WTC11 (cell line): ENCODE data around the gene PBX3. TPM values are rescaled to one million over a fixed set of nuclear protein-coding genes. Genes with fewer than 3 reads are reported as not detected.

Experiments
- ATAC-seq: fragments of 200-7000 bp; cut with Tn5 transposase; 2 replicates; pipeline ENCODE4 v1.10.0; 2021; ENCODE audit warnings: mild to moderate bottlenecking, moderate library complexity
- CTCF ChIA-PET: fragments of 300-600 bp; sonication (Branson Sonifier 250); formaldehyde crosslinking; loops from one replicate; lab custom pipeline; 2021; ENCODE audit warnings: antibody characterized with exemption; lab: Charles Lee
- POLR2A ChIA-PET: fragments of 350-600 bp; sonication (Branson Sonifier 250); formaldehyde crosslinking; loops from one replicate; lab custom pipeline; 2021; ENCODE audit warnings: antibody characterized with exemption; lab: Charles Lee
- DNase-seq: peaks from one replicate; pipeline ENCODE4 v3.0.0; 2021; ENCODE audit warnings: low spot score
- H3K27ac Mint-ChIP-seq: 2 replicates; pipeline ENCODE4 v1.8.0; 2021; ENCODE audit warnings: mixed read lengths
- H3K27me3 Mint-ChIP-seq: 2 replicates; pipeline ENCODE4 v1.8.0; 2021; ENCODE audit warnings: low read depth, mild to moderate bottlenecking, moderate library complexity, mixed read lengths
- H3K36me3 Mint-ChIP-seq: 2 replicates; pipeline ENCODE4 v1.8.0; 2021; ENCODE audit warnings: mixed read lengths
- H3K4me1 Mint-ChIP-seq: 2 replicates; pipeline ENCODE4 v1.8.0; 2022; ENCODE audit warnings: mixed read lengths
- H3K4me3 Mint-ChIP-seq: 2 replicates; pipeline ENCODE4 v1.8.0; 2021; ENCODE audit warnings: mild to moderate bottlenecking, moderate library complexity, mixed read lengths
- H3K9me3 Mint-ChIP-seq: 2 replicates; pipeline ENCODE4 v1.8.0; 2021; ENCODE audit warnings: mixed read lengths
- ATF3 ChIP-seq: sonication (generic); formaldehyde crosslinking; conservative IDR thresholded peaks from 2 replicates; pipeline ENCODE4 v1.8.1; 2022; ENCODE audit warnings: mild to moderate bottlenecking, missing genetic modification reagents
- CDX4 ChIP-seq: fragments of 250-450 bp; sonication (Bioruptor Pico); IDR thresholded peaks from 2 replicates; pipeline ENCODE4 v1.9.0; 2021; ENCODE audit warnings: moderate library complexity, mild to moderate bottlenecking, inconsistent platforms, borderline replicate concordance
- CREB1 ChIP-seq: sonication (generic); formaldehyde crosslinking; IDR thresholded peaks from 2 replicates; pipeline ENCODE4 v1.8.0; 2023; ENCODE audit warnings: mild to moderate bottlenecking, missing genetic modification reagents
- ESRRA ChIP-seq: sonication (generic); formaldehyde crosslinking; IDR thresholded peaks from 2 replicates; pipeline ENCODE4 v1.8.1; 2022; ENCODE audit warnings: mild to moderate bottlenecking, missing genetic modification reagents, borderline replicate concordance
- FOXJ3 ChIP-seq: sonication (generic); formaldehyde crosslinking; IDR thresholded peaks from 2 replicates; pipeline ENCODE4 v1.9.0; 2021; ENCODE audit warnings: missing genetic modification reagents, mild to moderate bottlenecking, borderline replicate concordance
- FOXP1 ChIP-seq: sonication (generic); formaldehyde crosslinking; IDR thresholded peaks from 2 replicates; pipeline ENCODE4 v1.8.0; 2022; ENCODE audit warnings: missing genetic modification reagents, mild to moderate bottlenecking, moderate library complexity, borderline replicate concordance
- GABPB1 ChIP-seq: sonication (generic); formaldehyde crosslinking; IDR thresholded peaks from 2 replicates; pipeline ENCODE4 v1.8.1; 2023; ENCODE audit warnings: mild to moderate bottlenecking, missing genetic modification reagents
- JUN ChIP-seq: sonication (generic); formaldehyde crosslinking; IDR thresholded peaks from 2 replicates; pipeline ENCODE4 v1.8.0; 2023; ENCODE audit warnings: mild to moderate bottlenecking, missing genetic modification reagents
- KAT7 ChIP-seq: sonication (generic); formaldehyde crosslinking; IDR thresholded peaks from 2 replicates; pipeline ENCODE4 v1.8.1; 2023; ENCODE audit warnings: missing genetic modification reagents, mild to moderate bottlenecking, borderline replicate concordance
- MLX ChIP-seq: sonication (generic); formaldehyde crosslinking; IDR thresholded peaks from 2 replicates; pipeline ENCODE4 v1.8.1; 2023; ENCODE audit warnings: mild to moderate bottlenecking, missing genetic modification reagents, moderate library complexity
- MXD4 ChIP-seq: fragments of 250-450 bp; sonication (Bioruptor Pico); IDR thresholded peaks from 2 replicates; pipeline ENCODE4 v1.8.0; 2021; ENCODE audit warnings: mild to moderate bottlenecking, moderate library complexity, borderline replicate concordance
- NR1H2 ChIP-seq: sonication (generic); formaldehyde crosslinking; IDR thresholded peaks from 2 replicates; pipeline ENCODE4 v1.9.0; 2021; ENCODE audit warnings: mild to moderate bottlenecking, moderate library complexity, missing genetic modification reagents
- OVOL2 ChIP-seq: fragments of 250-450 bp; sonication (Bioruptor Pico); IDR thresholded peaks from 2 replicates; pipeline ENCODE4 v1.9.0; 2021; ENCODE audit warnings: mild to moderate bottlenecking, borderline replicate concordance
- PRDM15 ChIP-seq: sonication (generic); formaldehyde crosslinking; IDR thresholded peaks from 2 replicates; pipeline ENCODE4 v1.8.0; 2022; ENCODE audit warnings: missing genetic modification reagents
- PREB ChIP-seq: sonication (generic); formaldehyde crosslinking; IDR thresholded peaks from 2 replicates; pipeline ENCODE4 v1.8.1; 2022; ENCODE audit warnings: mild to moderate bottlenecking, missing genetic modification reagents, moderate library complexity, borderline replicate concordance
- SMAD4 ChIP-seq: sonication (generic); formaldehyde crosslinking; IDR thresholded peaks from 2 replicates; pipeline ENCODE4 v1.8.0; 2022; ENCODE audit warnings: mild to moderate bottlenecking, missing genetic modification reagents
- USF1 ChIP-seq: sonication (generic); formaldehyde crosslinking; IDR thresholded peaks from 2 replicates; pipeline ENCODE4 v1.8.0; 2022; ENCODE audit warnings: mild to moderate bottlenecking, missing genetic modification reagents
- USF2 ChIP-seq: sonication (generic); formaldehyde crosslinking; IDR thresholded peaks from 2 replicates; pipeline ENCODE4 v1.8.1; 2023; ENCODE audit warnings: mild to moderate bottlenecking, missing genetic modification reagents, moderate library complexity
- ZNF121 ChIP-seq: sonication (generic); formaldehyde crosslinking; IDR thresholded peaks from 2 replicates; pipeline ENCODE4 v1.8.0; 2023; ENCODE audit warnings: missing genetic modification reagents
- ZNF138 ChIP-seq: sonication (generic); formaldehyde crosslinking; conservative IDR thresholded peaks from 2 replicates; pipeline ENCODE4 v1.8.1; 2022; ENCODE audit warnings: mild to moderate bottlenecking, moderate library complexity, missing genetic modification reagents
- ZNF317 ChIP-seq: sonication (generic); formaldehyde crosslinking; IDR thresholded peaks from 2 replicates; pipeline ENCODE4 v1.8.1; 2023; ENCODE audit warnings: low read depth, mild to moderate bottlenecking, moderate library complexity, missing genetic modification reagents, borderline replicate concordance
- ZNF416 ChIP-seq: fragments of 250-450 bp; sonication (Bioruptor Pico); IDR thresholded peaks from 2 replicates; pipeline ENCODE4 v1.9.0; 2021; ENCODE audit warnings: mild to moderate bottlenecking, inconsistent platforms
- total RNA-seq: library from RNA; stranded (reverse); gene quantifications from 3 replicates; pipeline ENCODE4 v1.2.3, GENCODE V29; 2021

Gene PBX3
- total RNA-seq, 1 experiment from 2014 or later, result 48.5 TPM

- Mint-ChIP-seq H3K27ac (no peak overlapping the region; the same call in 1 of the 2 replicates), H3K36me3 (no peaks in the 10 kb centered on the region), H3K4me3 (no peak overlapping the region), H3K27me3 (no peaks in the 10 kb centered on the region), H3K4me1 (peaks cover 12% of the 10 kb centered on the region), H3K9me3 (no peaks in the 10 kb centered on the region)
- no peak for TF ChIP-seq ESRRA (CRISPR knock-in tag)
- no peak for TF ChIP-seq CREB1 (CRISPR knock-in tag)
- no peak for TF ChIP-seq USF2 (CRISPR knock-in tag)
- no peak for TF ChIP-seq ZNF416
- TF ChIP-seq SMAD4 (CRISPR knock-in tag), result no peak
- no peak for TF ChIP-seq ZNF138 (CRISPR knock-in tag)
- no peak for TF ChIP-seq ZNF317 (CRISPR knock-in tag)
- TF ChIP-seq MXD4, result no peak
- TF ChIP-seq NR1H2, result no peak
- TF ChIP-seq PRDM15, result no peak
- no peak for TF ChIP-seq FOXP1
- no peak for TF ChIP-seq OVOL2 (CRISPR knock-in tag)
- no peak for TF ChIP-seq PREB (CRISPR knock-in tag)
- no peak for TF ChIP-seq CDX4 (CRISPR knock-in tag)
- TF ChIP-seq GABPB1, result no peak
- no peak for TF ChIP-seq ATF3 (CRISPR knock-in tag)
- no peak for TF ChIP-seq JUN (CRISPR knock-in tag)
- POLR2A ChIA-PET, result no interaction called here
- no peak for DNase-seq
- ATAC-seq, result no peak
- CTCF ChIA-PET, result no interaction called here
Observed at GRCh38 chr9:125852386-125852785, 105.2 kb downstream of the PBX3 start.

GRCh38 chr9:125854553-125855275, 107.5 kb downstream of the PBX3 start:
- Mint-ChIP-seq H3K36me3 (no peaks in the 10 kb centered on the region), H3K27me3 (no peaks in the 10 kb centered on the region), H3K9me3 (no peaks in the 10 kb centered on the region), H3K27ac (no peak overlapping the region), H3K4me1 (peaks cover 8% of the 10 kb centered on the region), H3K4me3 (no peak overlapping the region)
- DNase-seq (no peak), ATAC-seq (no peak)
- ChIA-PET POLR2A (no interaction called here), CTCF (no interaction called here)
- TF ChIP-seq KAT7 (CRISPR knock-in tag) (no peak), USF1 (CRISPR knock-in tag) (no peak), FOXJ3 (CRISPR knock-in tag) (no peak), ZNF121 (CRISPR knock-in tag) (no peak), MLX (CRISPR knock-in tag) (no peak), CDX4 (CRISPR knock-in tag) (no peak)
